ENCODE results near the gene TRUB2. TPM values are rescaled to one million over a fixed set of nuclear protein-coding genes. Genes with fewer than 3 reads are reported as not detected.

The TRUB2 gene
- total and polyA plus RNA-seq, 2 of the 13 experiments (the other 11 are each of a cell fraction or from before 2014, with no cell fraction given): 22.3 to 41.2 TPM

GRCh38 chr9:128339761-128340690 is 17.8 kb upstream of the TRUB2 start, which contains the start of gene SLC27A4 (continued):
- peak; percentile 90 for TF ChIP-seq PRDM15 (CRISPR knock-in tag; IDR thresholded peaks at IDR 0.05)
- no peak for TF ChIP-seq MLXIP (CRISPR knock-in tag; IDR thresholded peaks at IDR 0.05; ENCODE audit: borderline replicate concordance)
- no peak for TF ChIP-seq ZNF619 (CRISPR knock-in tag; IDR thresholded peaks at IDR 0.05)
- TF ChIP-seq CENPT (CRISPR knock-in tag; IDR thresholded peaks at IDR 0.05; ENCODE audit: low read depth): no peak
- 0 out of 2 replicates have a peak, but pooled peaks have one; percentile 36 for TF ChIP-seq KDM3A (CRISPR knock-in tag; IDR thresholded peaks at IDR 0.05; ENCODE audit: low read depth)
- peak; percentile 55; the same call in 1 of the 2 replicates for TF ChIP-seq MTERF4 (CRISPR knock-in tag; IDR thresholded peaks at IDR 0.05)
- no peak for TF ChIP-seq ZNF383 (CRISPR knock-in tag; IDR thresholded peaks at IDR 0.05; ENCODE audit: borderline replicate concordance)
- TF ChIP-seq ZNF687 (CRISPR knock-in tag; IDR thresholded peaks at IDR 0.05): peak; percentile 65
- TF ChIP-seq ZNF878 (CRISPR knock-in tag; IDR thresholded peaks at IDR 0.05): peak; percentile 68; the same call in 1 of the 2 replicates
- TF ChIP-seq MYC (CRISPR knock-in tag; IDR thresholded peaks at IDR 0.05; ENCODE audit: borderline replicate concordance): no peak; the same call in 1 of the 2 replicates
- no peak for TF ChIP-seq MAFF (IDR thresholded peaks at IDR 0.05; ENCODE audit: low read depth, low read length)
- TF ChIP-seq ZNF331 (CRISPR knock-in tag; IDR thresholded peaks at IDR 0.05): peak; percentile 82; the same call in 1 of the 2 replicates
- TF ChIP-seq MIER3 (CRISPR knock-in tag; IDR thresholded peaks at IDR 0.05; ENCODE audit: borderline replicate concordance): peak; percentile 48; the same call in 1 of the 2 replicates
- no peak for TF ChIP-seq ZNF704 (CRISPR knock-in tag; IDR thresholded peaks at IDR 0.05; ENCODE audit: borderline replicate concordance)
